PC-3 (cell line): ENCODE results near the gene RING1. TPM values are rescaled to one million over a fixed set of nuclear protein-coding genes. Genes with fewer than 3 reads are reported as not detected.

Source experiments
- ATAC-seq: fragments of 200-7000 bp; cut with Tn5 transposase; 2 replicates; pipeline ENCODE4 v1.9.1; 2020; ENCODE audit warnings: mild to moderate bottlenecking, moderate library complexity
- BruUV-seq: library from RNA; stranded (reverse); fragments of 400-500 nt; replicated peaks from 2 replicates; lab custom pipeline; 2021; lab: Mats Ljungman, UMichigan
- CTCF ChIA-PET: fragments of 300-600 bp; sonication (Branson Sonifier 250); formaldehyde crosslinking; loops from one replicate; lab custom pipeline; 2022; ENCODE audit warnings: antibody characterized with exemption; lab: Charles Lee
- POLR2A ChIA-PET: fragments of 300-600 bp; sonication (Branson Sonifier 250); formaldehyde crosslinking; loops from one replicate; lab custom pipeline; 2022; ENCODE audit warnings: antibody characterized with exemption; ENCODE audit not compliant: unreplicated experiment; lab: Charles Lee
- DNase-seq: peaks from one replicate; pipeline ENCODE4 v3.0.0-alpha.2; 2015
- H2AFZ ChIP-seq: fragments of 300-600 bp; sonication (generic); 2 replicates; pipeline ENCODE4 v1.6.0; 2016; ENCODE audit warnings: antibody characterized with exemption, low read length
- H3F3A ChIP-seq: fragments of 300-600 bp; sonication (generic); one replicate; pipeline ENCODE4 v1.6.0; 2017; ENCODE audit warnings: antibody characterized with exemption, low read length, control low read depth, mild to moderate bottlenecking; ENCODE audit not compliant: unreplicated experiment
- H3K27ac ChIP-seq: fragments of 300-600 bp; sonication (generic); 2 replicates; pipeline ENCODE4 v1.5.1; 2016; ENCODE audit warnings: mild to moderate bottlenecking, low read length
- H3K27me3 ChIP-seq: fragments of 300-600 bp; sonication (generic); 2 replicates; pipeline ENCODE4 v1.6.1; 2016; ENCODE audit warnings: low read length, mixed read lengths
- H3K36me3 ChIP-seq: fragments of 300-600 bp; sonication (generic); 2 replicates; pipeline ENCODE4 v1.6.1; 2016; ENCODE audit warnings: low read depth, mixed run types, low read length, mixed read lengths
- H3K4me1 ChIP-seq: fragments of 300-600 bp; sonication (generic); 2 replicates; pipeline ENCODE4 v1.5.1; 2016; ENCODE audit warnings: low read length; ENCODE audit not compliant: insufficient read depth
- H3K4me2 ChIP-seq: fragments of 300-600 bp; sonication (generic); 2 replicates; pipeline ENCODE4 v1.6.0; 2016; ENCODE audit warnings: low read length
- H3K4me3 ChIP-seq: fragments of 300-600 bp; sonication (generic); 2 replicates; pipeline ENCODE4 v1.5.1; 2016; ENCODE audit warnings: mild to moderate bottlenecking, low read length, mixed read lengths
- H3K79me2 ChIP-seq: fragments of 300-600 bp; sonication (generic); 2 replicates; pipeline ENCODE4 v1.6.1; 2017; ENCODE audit warnings: low read length, mixed read lengths
- H3K9ac ChIP-seq: fragments of 300-600 bp; sonication (generic); 2 replicates; pipeline ENCODE4 v1.6.0; 2016; ENCODE audit warnings: mild to moderate bottlenecking, low read length
- H3K9me2 ChIP-seq: fragments of 300-600 bp; sonication (generic); replicated peaks from 2 replicates; pipeline ENCODE4 v1.6.1; 2016; ENCODE audit warnings: mixed run types, low read length, mixed read lengths
- H3K9me3 ChIP-seq: fragments of 300-600 bp; sonication (generic); 2 replicates; pipeline ENCODE4 v1.6.1; 2016; ENCODE audit warnings: low read length, mixed read lengths
- H4K20me1 ChIP-seq: fragments of 300-600 bp; sonication (generic); 2 replicates; pipeline ENCODE4 v1.6.1; 2016; ENCODE audit warnings: low read length, mixed read lengths
- EZH2 ChIP-seq: fragments of 300-600 bp; sonication (generic); IDR thresholded peaks from one replicate; pipeline ENCODE4 v1.6.1; 2017; ENCODE audit warnings: antibody characterized with exemption, mild to moderate bottlenecking, low read length; ENCODE audit not compliant: unreplicated experiment
- EZH2phosphoT487 ChIP-seq: fragments of 300-600 bp; sonication (generic); IDR thresholded peaks from 2 replicates; pipeline ENCODE4 v1.6.1; 2018; ENCODE audit warnings: mild to moderate bottlenecking, antibody characterized with exemption, low read length, borderline replicate concordance
- intact Hi-C: fragments of 100-400 bp; cut with micrococcal nuclease; formaldehyde crosslinking; loops from 2 replicates; pipeline ENCODE4 v1.9.0; 2023
- total RNA-seq: library from RNA; depleted of rRNA; stranded (reverse); fragments of >200 nt; gene quantifications from 2 replicates; pipeline ENCODE4 v1.2.3, GENCODE V29; 2014
- TF ChIP-seq, protein P1 (sequence below): fragments of 300-600 bp; sonication (generic); conservative IDR thresholded peaks from 2 replicates; pipeline ENCODE4 v1.5.1; 2017; ENCODE audit warnings: antibody characterized with exemption, low read depth, mild to moderate bottlenecking, low read length

The RING1 gene
- total RNA-seq, 1 experiment from 2014 or later: 23.3 TPM

DNA sequence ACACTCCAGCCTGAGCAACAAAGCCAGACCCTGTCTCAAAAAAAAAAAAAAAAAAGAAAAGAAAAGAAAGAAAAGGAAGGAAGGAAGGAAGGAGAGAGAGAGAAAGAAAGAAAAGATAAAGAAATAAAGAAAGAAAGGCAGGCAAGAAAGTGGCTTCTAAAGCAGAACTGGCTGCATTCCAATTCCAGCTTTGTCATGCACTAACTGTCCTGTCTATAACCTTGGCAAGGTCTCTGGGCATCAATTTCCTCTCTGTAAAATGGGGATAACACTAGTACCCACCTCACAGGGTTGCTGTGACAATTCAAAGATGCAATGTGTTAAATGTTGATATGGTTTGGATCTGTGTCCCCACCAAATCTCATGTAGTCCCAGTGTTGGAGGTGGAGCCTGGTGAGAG, 28.0 kb downstream of the RING1 start:
- CTCF ChIA-PET: no interaction called here
- H3K36me3 ChIP-seq: no peaks in the 10 kb centered on the region
- no TSS peak for BruUV-seq
- no peak overlapping the region for H3K4me2 ChIP-seq
- H3K9me2 ChIP-seq: no peaks in the 10 kb centered on the region
- no peak for DNase-seq
- no peak overlapping the region for H2AFZ ChIP-seq
- no peaks in the 10 kb centered on the region for H3F3A ChIP-seq
- peaks cover 41% of the 10 kb centered on the region for H3K27me3 ChIP-seq
- ATAC-seq: no peak
- no peaks in the 10 kb centered on the region for H3K79me2 ChIP-seq
- H3K27ac ChIP-seq: no peak overlapping the region
- H3K4me1 ChIP-seq: no peaks in the 10 kb centered on the region
- intact Hi-C loops: no loop called here
- no peak overlapping the region for H3K4me3 ChIP-seq
- H3K9me3 ChIP-seq: no peaks in the 10 kb centered on the region
- H4K20me1 ChIP-seq: no peaks in the 10 kb centered on the region
- no peak overlapping the region for H3K9ac ChIP-seq
- TF ChIP-seq EZH2phosphoT487 (no peak), EZH2 (no peak)
- TF ChIP-seq, protein P1, sequence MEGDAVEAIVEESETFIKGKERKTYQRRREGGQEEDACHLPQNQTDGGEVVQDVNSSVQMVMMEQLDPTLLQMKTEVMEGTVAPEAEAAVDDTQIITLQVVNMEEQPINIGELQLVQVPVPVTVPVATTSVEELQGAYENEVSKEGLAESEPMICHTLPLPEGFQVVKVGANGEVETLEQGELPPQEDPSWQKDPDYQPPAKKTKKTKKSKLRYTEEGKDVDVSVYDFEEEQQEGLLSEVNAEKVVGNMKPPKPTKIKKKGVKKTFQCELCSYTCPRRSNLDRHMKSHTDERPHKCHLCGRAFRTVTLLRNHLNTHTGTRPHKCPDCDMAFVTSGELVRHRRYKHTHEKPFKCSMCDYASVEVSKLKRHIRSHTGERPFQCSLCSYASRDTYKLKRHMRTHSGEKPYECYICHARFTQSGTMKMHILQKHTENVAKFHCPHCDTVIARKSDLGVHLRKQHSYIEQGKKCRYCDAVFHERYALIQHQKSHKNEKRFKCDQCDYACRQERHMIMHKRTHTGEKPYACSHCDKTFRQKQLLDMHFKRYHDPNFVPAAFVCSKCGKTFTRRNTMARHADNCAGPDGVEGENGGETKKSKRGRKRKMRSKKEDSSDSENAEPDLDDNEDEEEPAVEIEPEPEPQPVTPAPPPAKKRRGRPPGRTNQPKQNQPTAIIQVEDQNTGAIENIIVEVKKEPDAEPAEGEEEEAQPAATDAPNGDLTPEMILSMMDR: no peak
- POLR2A ChIA-PET: no interaction called here

DNA sequence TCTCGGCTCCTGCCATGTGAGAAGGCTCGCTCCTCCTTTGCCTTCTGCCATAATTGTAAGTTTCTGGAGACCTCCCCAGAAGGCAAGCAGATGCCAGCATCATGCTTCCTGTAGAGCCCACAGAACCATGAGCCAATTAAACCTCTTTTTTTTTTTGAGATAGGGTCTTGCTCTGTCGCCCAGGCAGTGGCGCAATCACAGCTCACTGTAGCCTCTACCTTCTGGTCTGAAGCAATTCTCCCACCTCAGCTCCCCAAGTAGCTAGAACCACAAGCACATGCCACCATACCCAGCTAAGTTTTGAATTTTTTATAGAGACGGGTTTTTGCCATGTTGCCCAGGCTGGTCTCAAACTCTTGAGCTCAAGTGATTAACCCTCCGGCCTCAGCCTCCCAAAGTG, 28.6 kb downstream of the RING1 start:
- ATAC-seq (no peak), DNase-seq (no peak)
- Histone ChIP-seq H3K4me1 (no peaks in the 10 kb centered on the region), H3K4me3 (no peak overlapping the region), H3K79me2 (no peaks in the 10 kb centered on the region), H3K9ac (no peak overlapping the region), H3K9me3 (no peaks in the 10 kb centered on the region), H3K36me3 (no peaks in the 10 kb centered on the region), H3K27ac (no peak overlapping the region), H2AFZ (no peak overlapping the region), H4K20me1 (no peaks in the 10 kb centered on the region), H3K9me2 (no peaks in the 10 kb centered on the region), H3K27me3 (peaks cover 38% of the 10 kb centered on the region), H3F3A (no peaks in the 10 kb centered on the region), H3K4me2 (no peak overlapping the region)
- BruUV-seq: no TSS peak
- intact Hi-C loops: no loop called here
- ChIA-PET POLR2A (no interaction called here), CTCF (no interaction called here)
- TF ChIP-seq, protein P1: no peak
- no peak for TF ChIP-seq EZH2
- no peak for TF ChIP-seq EZH2phosphoT487

DNA sequence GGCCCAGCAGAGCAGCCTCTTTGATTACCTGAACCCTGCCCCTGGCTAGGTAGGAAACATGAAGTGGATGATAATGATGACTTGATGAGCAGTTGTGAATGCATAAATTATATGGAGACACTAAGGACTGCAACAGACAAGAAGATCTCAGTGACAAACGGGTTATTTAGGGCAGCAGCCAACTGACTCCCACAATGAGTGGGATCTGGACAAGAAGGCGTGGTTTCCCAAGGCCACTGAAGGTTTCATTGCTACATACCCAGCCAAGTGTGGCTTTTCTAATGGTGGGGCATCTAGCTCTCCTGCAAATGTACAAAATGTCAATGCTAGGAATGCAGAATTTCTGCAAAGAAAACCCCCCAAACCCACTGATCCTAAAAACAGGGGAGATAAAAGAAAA, 29.4 kb downstream of the RING1 start:
- Histone ChIP-seq H3K4me1 (no peaks in the 10 kb centered on the region), H3K9me2 (no peaks in the 10 kb centered on the region), H4K20me1 (no peaks in the 10 kb centered on the region), H3K4me2 (no peak overlapping the region), H3K9ac (no peak overlapping the region), H3F3A (no peaks in the 10 kb centered on the region), H3K27ac (no peak overlapping the region), H3K36me3 (no peaks in the 10 kb centered on the region), H3K79me2 (no peaks in the 10 kb centered on the region), H3K27me3 (peaks cover 37% of the 10 kb centered on the region), H3K4me3 (no peak overlapping the region), H3K9me3 (no peaks in the 10 kb centered on the region), H2AFZ (no peak overlapping the region)
- no peak for DNase-seq
- intact Hi-C loops: no loop called here
- no TSS peak for BruUV-seq
- ChIA-PET CTCF (no interaction called here), POLR2A (no interaction called here)
- no peak for ATAC-seq
- no peak for TF ChIP-seq EZH2
- TF ChIP-seq, protein P1: no peak
- no peak for TF ChIP-seq EZH2phosphoT487
